ENCODE measurements around the gene ZNF415.
A peak's percentile ranks its signal among the peaks of the same experiment; 100 is the strongest.
"Not testable (repeated sequence)": the region's sequence is repeated elsewhere in the genome, so short reads cannot be mapped to it uniquely, and the experiment has no call there.

Gene ZNF415

DNA sequence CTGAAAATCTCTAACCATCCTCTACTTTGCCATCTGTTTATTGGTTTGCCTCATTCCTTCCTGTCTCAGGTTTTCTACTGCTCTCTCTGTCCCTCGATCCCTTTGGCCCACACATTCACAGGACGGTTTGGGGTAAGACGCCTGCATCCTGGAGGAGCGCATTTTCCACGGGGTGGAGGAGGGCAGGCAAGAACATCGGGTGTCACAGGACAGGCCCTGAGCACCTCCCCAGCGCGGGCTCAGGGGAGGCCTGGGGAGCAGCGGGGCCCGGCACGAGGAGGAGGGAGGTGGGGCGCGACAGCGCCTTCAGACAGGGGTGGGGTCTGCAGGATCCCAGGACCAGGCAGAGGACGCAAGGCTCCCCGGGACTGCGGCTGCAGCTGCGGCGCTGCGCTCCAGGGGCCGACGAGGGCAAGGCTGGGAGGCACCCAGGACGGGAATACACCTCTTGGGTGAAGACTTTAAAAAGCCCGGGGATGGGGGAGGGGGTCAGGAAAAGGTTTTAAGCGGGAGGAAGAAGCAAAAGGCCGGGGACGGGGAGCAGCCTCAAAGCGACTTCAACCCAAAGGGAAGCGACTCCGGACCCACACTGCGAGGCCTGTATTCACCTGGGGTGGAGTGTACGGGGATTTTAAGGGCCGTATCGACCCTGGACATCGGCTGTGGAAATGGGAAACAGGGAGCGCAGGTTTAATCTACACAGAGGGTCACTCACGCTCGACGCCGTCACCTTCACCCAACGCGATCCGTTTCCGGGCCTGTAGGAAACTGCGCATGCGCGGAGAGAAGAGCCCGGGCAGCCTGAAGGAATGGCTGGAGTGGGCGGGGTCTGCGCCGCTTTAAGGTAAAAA lies at the start of gene ZNF415:
ZNF415 (minus strand) TSS at position 770 of the 851 bp plus-strand sequence. CDS start 10,234 bp downstream, outside the sequence.
- peak; percentile 25 to 46 for DNase-seq (ENCODE audit: low read depth in 2 of 2)

DNA sequence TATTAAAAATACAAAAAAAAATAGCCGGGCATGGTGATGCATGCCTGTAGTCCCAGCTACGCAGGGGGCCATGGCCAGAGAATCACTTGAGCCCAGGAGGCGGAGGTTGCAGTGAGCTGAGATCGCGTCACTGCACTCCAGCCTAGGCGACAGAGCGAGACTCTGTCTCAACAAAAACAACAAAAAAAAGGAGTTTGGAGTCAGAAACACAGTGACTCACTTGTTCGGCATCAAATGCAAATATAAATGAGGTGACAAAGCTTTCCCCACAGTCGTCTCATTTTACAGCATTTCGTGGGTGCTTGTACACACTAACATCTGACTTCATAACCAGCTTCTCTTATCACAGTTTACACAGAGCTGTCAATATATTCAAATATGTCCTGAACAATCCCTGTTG lies 49.5 kb upstream of the ZNF415 start:
- no peak for DNase-seq (ENCODE audit: low read depth in 2 of 2)

DNA sequence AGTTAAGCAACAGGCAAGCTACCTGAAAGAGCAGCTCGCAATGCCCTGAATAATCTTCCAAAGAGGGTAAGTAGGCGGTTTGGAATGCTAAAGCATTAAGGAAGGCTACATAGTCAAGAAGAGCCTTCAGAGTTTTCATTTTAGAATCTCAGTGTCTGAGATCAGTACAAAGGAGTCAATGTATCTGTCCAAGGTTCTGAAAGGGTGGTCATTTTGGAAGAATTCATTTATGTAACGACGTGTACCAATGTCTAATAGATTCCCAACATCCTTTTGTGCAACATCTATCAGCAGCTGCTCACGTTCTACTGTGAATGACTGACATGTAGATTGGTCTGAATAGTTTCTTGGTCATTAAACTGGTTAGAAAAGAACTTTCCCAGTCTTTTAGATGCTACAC lies 45.3 kb upstream of the ZNF415 start:
- no peak for DNase-seq (ENCODE audit: low read depth in 2 of 2)

DNA sequence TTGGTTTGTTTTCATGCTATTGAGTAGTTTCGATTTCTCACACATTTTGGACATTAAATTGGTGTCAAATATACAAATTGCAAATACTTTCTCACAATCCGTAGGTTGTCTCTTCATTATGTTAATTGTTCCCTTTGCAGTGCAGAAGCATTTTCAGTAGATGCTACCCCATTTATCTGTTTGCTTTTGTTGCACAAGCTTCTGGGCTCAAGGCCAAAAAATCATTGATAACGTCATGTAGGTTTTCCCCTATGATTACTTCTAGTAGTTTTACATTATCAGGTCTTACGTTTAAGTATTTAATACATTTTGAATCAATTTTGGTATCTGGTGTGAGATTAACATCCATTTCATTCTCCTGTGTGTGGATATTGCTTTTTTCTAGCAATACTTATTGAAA lies 40.2 kb upstream of the ZNF415 start:
- no peak for DNase-seq (ENCODE audit: low read depth in 2 of 2)

DNA sequence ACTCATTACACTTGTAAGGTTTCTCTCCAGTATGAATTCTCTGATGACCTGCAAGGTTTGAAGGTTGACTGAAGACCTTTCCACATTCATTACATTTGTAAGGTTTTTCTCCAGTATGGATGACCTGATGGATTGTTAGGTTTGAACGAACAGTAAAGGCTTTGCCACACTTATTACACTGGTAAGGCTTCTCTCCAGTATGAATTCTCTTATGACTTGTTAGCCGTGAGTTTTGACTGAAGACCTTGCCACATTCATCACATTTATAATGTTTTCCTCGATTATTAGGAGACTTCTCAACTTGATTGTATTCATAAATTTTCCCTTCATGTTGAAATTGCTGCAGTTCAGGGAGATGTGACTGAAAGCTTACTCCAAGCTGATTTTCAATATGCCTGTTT lies 33.0 kb upstream of the ZNF415 start:
- no peak for DNase-seq (ENCODE audit: low read depth in 2 of 2)

DNA sequence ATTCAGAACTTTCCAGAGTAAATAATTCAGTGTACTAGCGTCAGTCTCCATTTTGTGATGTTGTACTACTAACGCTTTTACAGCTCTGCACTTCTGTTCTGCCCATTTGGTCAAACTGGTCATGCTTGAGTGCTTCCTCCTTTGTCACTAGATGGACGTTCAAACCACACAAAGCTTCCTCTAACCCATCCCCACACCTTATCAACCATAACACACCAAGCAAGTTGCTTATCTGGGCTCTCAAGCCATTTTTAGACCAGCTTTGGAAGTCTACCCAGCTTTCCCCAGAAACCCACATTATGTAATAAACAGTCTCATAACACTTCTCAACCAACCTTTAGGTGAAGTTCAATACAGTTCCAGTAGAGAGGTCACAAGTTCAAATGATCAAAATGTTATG lies 28.4 kb upstream of the ZNF415 start:
- no peak for DNase-seq (ENCODE audit: low read depth in 2 of 2)

DNA sequence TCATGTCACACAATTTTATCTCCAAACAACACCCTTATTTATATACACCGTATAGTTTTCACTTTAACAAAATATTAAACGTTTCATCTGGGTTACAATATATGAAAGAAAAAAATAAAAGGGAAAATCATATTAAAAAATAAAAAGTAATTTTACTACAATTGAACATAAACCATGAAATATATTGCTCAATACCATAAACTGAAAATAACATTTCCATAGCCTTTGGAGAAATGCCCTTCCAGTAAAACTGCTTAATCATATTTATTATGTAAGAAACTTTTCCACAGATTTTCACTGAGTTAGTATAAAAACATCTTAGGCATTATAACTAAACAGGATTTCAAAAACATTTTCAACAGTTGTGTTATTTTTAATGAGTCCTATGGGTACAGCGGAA lies 27.6 kb upstream of the ZNF415 start:
- no peak for DNase-seq (ENCODE audit: low read depth in 2 of 2)

DNA sequence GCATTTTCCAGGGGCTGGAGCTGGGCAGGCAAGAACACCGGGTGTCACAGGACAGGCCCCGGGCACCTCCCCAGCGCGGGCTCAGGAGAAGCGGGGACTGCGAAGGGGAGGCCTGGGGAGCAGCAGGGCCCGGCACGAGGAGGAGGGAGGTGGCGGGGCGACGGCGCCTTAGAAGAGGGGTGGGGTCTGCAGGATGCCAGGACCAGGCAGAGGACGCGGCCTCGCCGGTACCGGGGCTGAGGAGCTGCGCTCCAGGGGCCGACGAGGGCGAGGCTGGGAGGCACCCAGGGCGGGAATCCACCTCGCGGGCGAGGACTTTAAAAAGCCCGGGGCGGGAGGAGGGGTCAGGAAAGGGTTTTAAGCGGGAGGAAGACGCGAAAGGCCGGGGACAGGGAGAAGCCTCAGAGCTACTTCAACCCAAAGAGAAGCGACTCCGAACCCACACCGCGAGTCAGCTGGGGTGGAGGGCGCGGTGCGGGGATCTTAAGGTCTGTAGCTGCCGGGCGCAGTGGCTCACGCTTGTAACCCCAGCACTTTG lies 25.5 kb upstream of the ZNF415 start:
- DNase-seq (ENCODE audit: low read depth in 2 of 2): no peak

DNA sequence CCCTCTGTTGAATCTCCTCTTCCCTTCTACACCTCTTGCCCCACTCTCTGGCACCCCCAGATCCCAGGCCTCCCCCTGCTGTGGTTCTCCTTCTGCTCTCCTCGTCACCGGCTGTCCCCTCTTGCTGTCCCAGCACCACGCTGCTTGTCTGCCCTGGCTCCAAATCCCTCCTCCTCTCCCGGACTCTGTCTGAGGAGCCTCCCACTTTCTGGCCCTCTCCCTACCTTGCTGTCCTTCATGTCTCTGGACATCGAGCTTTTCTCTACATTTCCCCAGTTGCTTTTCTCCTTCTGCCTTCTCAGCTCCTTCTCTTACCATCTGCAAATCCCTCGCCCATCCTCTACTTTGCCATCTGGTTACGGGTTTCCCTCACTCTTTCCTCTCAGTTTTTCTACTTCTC lies 24.9 kb upstream of the ZNF415 start:
- no peak for DNase-seq (ENCODE audit: low read depth in 2 of 2)

DNA sequence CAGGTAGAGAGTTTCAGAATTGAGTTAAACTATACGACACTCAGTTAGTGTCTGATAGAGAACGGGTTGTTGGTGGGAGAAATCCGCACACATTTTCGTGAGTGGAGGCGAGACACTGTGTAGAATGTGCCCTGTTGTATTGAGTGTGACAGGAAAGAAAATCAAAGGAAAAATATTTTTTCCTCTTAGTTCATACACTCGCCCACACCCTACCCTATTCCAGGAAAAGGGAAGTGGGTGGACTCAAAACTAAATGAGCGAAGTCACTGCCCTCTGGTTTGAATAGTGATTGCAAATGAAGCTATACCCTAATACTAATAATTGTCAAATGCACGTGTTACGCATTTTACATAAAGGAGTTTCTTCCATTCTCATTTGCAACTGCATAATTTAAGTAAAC lies 24.1 kb upstream of the ZNF415 start:
- DNase-seq (ENCODE audit: low read depth in 2 of 2): no peak

DNA sequence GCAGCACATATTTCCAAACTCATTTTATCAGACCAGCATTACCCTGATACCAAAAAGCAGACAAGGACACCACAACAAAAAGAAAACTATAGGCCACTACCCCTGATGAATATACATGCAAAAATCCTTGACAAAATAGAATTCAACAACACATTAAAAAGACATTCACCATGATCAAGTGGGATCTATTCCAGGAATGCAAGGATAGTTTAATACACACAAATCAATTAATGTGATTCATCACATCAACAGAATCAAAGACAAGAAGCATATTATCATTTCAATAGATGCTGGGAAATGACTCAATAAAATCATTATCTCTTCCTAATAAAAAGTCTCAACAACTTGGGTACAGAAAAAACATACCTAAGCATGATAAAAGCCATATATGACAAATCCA lies 14.9 kb upstream of the ZNF415 start:
- DNase-seq (ENCODE audit: low read depth in 2 of 2): no peak

DNA sequence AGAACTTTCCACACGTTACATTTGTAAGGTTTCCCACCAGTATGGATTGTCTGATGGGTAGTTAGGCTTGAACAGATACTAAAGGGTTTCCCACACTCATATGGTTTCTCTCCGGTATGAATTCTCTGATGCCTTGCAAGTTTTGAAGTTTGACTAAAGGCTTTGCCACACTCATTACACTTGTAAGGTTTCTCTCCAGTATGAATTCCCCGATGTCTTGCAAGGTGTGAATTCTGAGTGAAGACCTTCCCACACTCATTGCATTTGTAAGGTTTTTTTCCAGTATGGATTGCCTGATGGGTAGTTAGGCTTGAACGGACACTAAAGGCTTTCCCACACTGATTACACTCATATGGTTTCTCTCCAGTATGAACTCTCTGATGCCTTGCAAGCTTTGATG lies 7.6 kb upstream of the ZNF415 start:
- no peak for DNase-seq (ENCODE audit: low read depth in 2 of 2)

DNA sequence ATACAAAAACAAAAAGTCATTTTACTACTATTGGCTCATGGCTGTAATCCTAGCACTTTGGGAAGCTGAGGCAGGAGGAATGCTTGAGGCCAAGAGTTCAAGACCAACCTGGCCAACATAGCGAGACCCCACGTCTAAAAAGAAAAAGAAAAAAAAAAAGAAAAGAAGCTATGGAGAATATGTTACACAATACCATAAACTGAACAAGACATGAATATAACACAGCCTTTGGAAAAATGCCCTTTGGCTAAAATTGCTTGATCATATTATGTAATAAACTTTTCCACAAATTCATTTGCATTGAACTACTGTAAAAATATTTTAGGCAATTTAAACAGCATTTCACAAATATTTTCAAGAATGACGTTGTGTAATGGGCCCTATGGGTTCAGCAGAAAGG lies 3.7 kb upstream of the ZNF415 start:
- no peak for DNase-seq (ENCODE audit: low read depth in 2 of 2)

DNA sequence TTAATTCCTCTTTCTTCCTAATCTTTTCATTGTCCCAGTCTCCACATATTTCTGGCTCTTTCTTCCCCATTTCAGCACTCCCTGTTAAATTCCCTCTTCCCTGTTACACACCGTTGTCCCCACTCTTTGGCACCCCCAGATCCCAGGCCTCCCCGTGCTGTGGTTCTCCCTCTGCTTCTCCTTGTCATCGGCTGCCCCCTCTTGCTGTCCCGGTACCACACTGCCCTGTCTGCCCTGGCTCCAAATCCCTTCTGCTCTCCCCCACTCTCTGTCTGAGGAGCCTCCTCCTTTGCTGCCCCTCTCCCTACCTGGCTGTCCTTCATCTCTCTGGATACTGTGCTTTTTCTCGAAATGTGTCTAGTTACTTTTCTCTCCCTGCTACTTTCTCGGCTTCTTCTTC lies 983 bp downstream of the ZNF415 start:
- no peak for DNase-seq (ENCODE audit: low read depth in 2 of 2)

DNA sequence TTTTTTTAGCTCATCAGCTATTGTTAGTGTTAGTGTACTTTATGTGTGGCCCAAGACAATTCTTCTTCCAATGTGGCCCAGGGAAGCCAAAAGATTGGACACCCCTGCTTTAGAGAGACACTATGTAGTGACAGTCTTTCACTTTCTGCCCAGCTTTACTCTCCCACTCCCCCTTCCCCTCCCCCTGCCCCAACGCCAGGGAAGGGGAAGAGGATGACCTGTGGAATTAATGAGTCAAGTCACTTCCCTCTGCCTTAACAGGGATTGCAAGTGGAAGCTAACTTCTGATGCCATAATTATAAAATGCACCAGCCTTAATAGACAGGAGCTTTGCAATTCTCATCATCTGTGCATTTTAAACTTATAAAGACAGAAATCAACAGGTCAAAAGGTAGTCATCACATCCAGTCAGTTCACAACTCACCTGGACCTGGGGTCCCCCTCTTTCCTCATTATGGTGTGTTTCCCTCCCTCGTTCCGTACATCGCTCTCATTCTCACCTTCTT lies 1.6 kb downstream of the ZNF415 start:
- DNase-seq (ENCODE audit: low read depth in 2 of 2): no peak

DNA sequence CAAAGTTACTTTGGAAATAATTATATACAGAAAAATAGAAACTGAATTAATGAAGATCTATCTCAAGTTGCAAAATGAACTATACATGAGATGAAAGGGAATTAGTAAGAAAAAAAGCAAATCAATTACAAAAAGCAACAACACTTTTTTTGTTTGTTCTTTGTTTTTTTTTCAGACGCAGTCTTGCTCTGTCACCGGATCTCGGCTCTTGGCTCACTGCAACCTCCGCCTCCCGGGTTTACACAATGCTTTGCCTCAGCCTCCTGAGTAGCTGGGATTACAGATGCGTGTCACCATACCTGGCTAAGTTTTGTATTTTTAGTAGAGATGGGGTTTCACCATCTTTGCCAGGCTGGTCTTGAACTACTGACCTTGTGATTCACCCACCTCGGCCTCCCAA lies 2.2 kb downstream of the ZNF415 start:
- DNase-seq (ENCODE audit: low read depth in 2 of 2): no peak

DNA sequence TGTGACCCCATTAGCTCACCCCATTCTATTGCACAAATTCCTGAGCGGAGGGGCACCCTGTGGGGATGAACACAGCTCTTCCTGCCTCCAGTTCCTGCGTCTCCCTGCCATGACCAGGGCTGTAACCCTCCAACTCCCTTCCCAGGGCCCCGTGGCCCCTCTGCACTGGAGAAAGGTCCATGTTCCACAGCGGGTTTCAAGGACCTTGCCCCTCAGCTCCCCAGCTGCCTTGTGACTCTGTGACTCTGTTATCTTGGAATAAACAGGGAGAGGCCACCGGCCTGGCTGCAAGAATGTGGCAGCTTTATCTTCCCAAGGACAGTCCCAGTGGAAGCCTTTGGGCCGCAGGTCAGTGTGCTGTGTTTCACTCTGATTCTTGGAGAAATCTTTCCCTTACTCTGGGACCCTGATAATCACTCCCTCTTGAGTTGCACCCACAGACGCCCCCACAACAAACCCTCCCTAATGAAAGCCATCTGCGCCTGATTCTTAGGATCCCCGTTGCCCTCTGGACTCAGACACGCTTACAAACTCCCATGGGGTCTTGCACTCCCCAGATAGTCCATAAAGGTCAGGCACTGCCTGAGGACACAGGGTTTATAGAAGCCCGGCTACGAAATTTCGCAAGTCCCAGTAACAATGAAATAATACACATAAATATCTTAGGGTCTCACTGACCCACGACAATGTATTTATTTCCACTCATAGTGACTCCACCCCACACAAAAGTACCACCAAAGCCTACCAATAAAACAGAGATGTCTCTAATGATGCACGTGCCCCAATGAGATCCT lies 5.8 kb downstream of the ZNF415 start:
- not testable (repeated sequence) for DNase-seq (ENCODE audit: low read depth in 2 of 2)

DNA sequence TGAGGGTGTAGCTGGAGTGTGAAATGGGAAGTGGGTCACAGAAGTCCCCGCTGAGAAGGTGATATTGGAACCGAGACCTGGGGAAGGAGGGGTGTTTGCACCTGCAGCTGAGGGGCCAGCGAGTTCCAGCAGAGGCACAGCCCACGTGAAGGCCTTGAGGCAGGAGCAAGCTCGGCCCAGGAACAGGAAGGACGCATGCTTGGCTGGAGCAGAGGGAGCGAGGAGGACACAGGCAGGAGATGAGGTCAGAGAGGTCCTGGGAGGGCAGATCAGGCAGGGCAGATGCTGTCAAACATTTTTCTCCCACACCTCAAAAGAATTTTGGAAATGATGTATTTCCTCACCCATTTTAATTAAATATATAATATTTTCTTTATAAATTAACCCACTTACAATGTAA lies 9.3 kb downstream of the ZNF415 start:
- DNase-seq (ENCODE audit: low read depth in 2 of 2): no peak

DNA sequence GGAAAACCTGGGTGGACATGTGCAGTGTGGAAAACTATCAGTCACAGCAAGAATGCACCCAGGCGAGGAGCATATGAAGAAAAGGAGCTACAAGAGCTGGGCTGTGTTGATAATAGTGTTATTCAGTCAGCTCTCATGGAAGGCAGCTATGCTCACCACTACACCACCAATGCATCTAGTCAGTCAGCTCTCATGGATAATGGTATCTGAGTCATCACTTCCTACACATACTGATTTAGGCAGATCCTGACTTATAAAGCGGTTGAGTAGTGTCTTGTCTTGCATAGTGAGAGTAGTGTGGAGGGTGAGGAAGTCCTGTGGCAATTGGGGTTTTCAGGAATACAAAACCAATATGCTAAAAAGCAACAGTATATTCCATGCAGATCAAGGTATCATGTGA lies 20.4 kb downstream of the ZNF415 start:
- DNase-seq (ENCODE audit: low read depth in 2 of 2): no peak

DNA sequence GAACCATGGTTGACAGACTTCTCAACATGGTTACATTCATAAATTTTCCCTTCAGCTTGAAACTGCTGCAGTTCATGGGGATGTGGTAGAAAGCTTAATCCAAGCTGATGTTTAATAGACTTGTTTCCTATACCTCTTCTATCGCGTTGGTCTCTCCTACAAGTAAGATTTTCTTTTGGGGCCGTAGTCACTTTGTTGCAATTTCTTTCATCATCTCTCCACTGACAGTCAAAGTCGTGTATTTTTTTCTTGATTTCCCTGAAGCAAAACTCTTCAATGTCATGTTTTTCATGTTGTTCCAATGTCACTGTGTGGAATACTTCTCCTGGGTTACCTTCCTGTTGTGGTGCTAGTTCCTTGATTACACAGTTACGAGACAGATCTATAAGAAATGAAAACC lies 23.2 kb downstream of the ZNF415 start:
- DNase-seq (ENCODE audit: low read depth in 2 of 2): no peak

DNA sequence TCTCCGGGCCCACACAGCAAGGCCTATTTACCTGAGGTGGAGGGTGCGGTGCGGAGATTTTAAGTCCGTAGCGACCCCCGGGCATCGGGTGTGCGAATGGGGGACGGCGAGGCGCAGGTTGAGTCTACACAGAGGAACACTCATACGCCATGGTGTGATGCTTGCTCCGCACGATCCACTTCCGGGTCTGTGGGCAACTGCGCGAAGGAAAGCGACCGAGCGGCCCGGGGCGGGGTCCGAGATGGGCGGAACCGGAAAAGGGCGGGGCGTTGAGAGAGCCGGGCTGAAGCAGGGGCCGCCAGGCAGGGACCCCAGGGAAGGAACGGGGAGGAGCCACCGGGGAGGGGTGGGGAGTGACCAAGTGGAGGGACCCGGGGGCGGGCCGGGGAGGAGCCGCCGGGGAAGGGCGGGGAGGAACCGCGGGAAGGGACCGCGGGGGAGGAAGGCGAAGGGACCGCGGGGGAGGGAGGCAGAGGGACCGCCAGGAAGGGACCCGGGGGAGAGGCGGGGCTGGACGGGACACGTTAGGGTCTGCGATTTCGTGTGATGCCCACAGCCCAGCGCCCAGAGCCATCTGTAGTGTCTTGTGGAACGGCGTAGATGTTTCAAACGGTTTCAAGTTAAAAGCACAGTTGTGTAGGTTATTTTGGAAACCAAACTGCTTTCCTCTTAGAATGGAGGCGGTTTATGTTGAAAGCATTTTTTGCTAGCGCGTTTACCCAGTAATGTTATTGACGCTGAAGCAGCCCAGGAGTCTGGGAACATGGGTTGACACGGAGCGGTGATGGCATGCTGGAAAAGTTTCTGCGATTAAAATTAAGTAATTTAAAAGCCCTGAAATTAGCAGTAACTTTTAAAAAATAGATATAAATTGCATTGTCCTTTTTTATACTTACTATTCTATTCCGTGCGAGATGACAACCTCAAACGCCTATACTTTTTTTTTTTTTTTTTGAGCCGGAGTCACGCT lies 29.2 kb downstream of the ZNF415 start, which contains the start of gene ZNF160:
ZNF160 (minus strand) TSS at position 189 of the 970 bp plus-strand sequence. CDS start 17,146 bp downstream, outside the sequence.
- DNase-seq (ENCODE audit: low read depth in 2 of 2): peak; percentile 90 to 92
